ENCODE data around the gene THRA. TPM values are rescaled to one million over a fixed set of nuclear protein-coding genes. Genes with fewer than 3 reads are reported as not detected.

THRA gene
- polyA plus RNA-seq, 2 donors = 10.5 to 11.0 TPM

DNA sequence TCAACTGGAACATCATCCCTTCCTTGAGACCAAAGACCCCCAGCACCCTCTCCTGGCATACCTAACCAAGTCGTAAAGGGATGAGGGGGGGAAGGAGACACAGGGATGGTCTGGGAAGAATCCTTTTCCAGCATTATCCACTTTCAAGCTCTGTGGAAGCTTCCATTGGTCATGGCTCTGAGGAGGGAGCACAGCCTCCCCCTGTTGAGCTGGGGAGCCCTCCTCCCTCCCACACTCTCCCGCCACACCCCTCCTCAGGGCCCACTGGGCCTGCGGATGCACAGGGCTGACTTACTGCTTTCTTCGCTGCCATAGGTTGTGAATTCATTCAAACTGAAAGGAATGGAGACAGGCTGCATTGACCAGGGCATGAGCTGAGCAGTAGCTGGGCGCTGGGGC, 35.2 kb upstream of the THRA start:
- peaks cover 7 to 44% of the 10 kb centered on the region in 2 donors for H3K36me3 ChIP-seq (ENCODE audit: control insufficient read depth in 2 of 2, insufficient read depth in 2 of 2, low read length in 1 of 2)
- peaks cover 4 to 12% of the 10 kb centered on the region in 2 donors for H3K4me1 ChIP-seq (ENCODE audit: control insufficient read depth in 2 of 2, insufficient read depth in 2 of 2, low read length in 1 of 2)
- peak overlapping the region in 1 of 2 donors; percentile 17 for H3K27ac ChIP-seq (ENCODE audit: low read depth in 2 of 2, low read length in 1 of 2)
- 77 to 81% methylated on average over 5 of the region's 5 CpGs for WGBS, 2 donors
- no peak overlapping the region for H3K4me3 ChIP-seq (ENCODE audit: low read depth in 1 of 2, low read length in 2 of 2)
- H3K27me3 ChIP-seq (ENCODE audit: control insufficient read depth in 1 of 2, insufficient read depth in 2 of 2, low read length in 2 of 2) = no peaks in the 10 kb centered on the region
- H3K9me3 ChIP-seq (ENCODE audit: control insufficient read depth in 2 of 2, insufficient read depth in 1 of 2, low read depth in 1 of 2, low read length in 1 of 2) = no peaks in the 10 kb centered on the region

DNA sequence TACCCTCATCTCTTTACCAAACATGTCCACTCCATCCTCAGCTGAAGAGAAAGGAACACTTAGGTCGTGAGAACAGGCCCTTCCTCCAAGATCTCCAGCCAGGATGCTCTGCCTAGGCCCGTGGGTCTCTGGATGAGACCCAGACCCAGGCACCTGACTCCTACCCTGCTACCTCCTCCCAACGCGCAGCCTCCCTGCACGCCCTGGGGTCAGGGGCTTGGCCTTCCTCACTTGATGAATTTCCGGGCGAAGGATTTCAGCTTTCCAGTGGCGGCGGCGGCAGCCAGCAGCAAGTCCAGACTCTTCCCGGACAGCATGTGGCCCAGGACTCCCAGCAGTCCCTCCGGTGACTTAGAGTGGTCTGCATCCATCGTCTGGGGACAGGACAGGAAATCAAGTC, 34.2 kb upstream of the THRA start:
- H3K4me1 ChIP-seq (ENCODE audit: control insufficient read depth in 2 of 2, insufficient read depth in 2 of 2, low read length in 1 of 2) = peaks cover 7 to 8% of the 10 kb centered on the region in 2 donors
- WGBS, 2 donors = 86 to 91% methylated on average over 13 of the region's 13 CpGs

DNA sequence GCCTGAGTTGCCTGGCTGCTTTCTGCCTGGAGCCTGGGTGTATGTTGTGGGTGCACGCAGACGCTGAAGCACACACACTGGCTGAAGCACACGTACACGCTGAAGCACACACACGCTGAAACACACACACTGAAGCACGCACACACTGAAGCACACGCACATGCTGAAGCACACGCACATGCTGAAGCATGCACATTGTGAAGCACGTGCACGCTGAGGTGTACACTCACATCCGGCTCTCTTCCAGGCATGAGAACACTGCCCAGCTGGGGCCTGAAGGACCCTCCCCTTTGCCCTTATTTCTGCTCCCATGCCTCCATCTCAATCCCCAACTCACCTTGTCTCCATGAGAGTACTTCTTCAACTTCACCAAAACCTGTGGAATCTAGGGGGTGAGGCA, 31.1 kb upstream of the THRA start:
- Histone ChIP-seq H3K4me3 (ENCODE audit: low read depth in 1 of 2, low read length in 2 of 2) (no peak overlapping the region), H3K27ac (ENCODE audit: low read depth in 2 of 2, low read length in 1 of 2) (no peak overlapping the region), H3K27me3 (ENCODE audit: control insufficient read depth in 1 of 2, insufficient read depth in 2 of 2, low read length in 2 of 2) (no peaks in the 10 kb centered on the region), H3K36me3 (ENCODE audit: control insufficient read depth in 2 of 2, insufficient read depth in 2 of 2, low read length in 1 of 2) (peaks cover 18 to 52% of the 10 kb centered on the region in 2 donors), H3K4me1 (ENCODE audit: control insufficient read depth in 2 of 2, insufficient read depth in 2 of 2, low read length in 1 of 2) (peaks cover 2 to 5% of the 10 kb centered on the region in 2 donors), H3K9me3 (ENCODE audit: control insufficient read depth in 2 of 2, insufficient read depth in 1 of 2, low read depth in 1 of 2, low read length in 1 of 2) (no peaks in the 10 kb centered on the region)
- WGBS, 2 donors = 68 to 85% methylated on average over 11 of the region's 11 CpGs

More for the DNA sequence above, 34.2 kb upstream of the THRA start:
- Histone ChIP-seq H3K27me3 (ENCODE audit: control insufficient read depth in 1 of 2, insufficient read depth in 2 of 2, low read length in 2 of 2) (no peaks in the 10 kb centered on the region), H3K27ac (ENCODE audit: low read depth in 2 of 2, low read length in 1 of 2) (no peak overlapping the region), H3K9me3 (ENCODE audit: control insufficient read depth in 2 of 2, insufficient read depth in 1 of 2, low read depth in 1 of 2, low read length in 1 of 2) (no peaks in the 10 kb centered on the region), H3K36me3 (ENCODE audit: control insufficient read depth in 2 of 2, insufficient read depth in 2 of 2, low read length in 1 of 2) (peaks cover 13 to 40% of the 10 kb centered on the region in 2 donors), H3K4me3 (ENCODE audit: low read depth in 1 of 2, low read length in 2 of 2) (no peak overlapping the region)

DNA sequence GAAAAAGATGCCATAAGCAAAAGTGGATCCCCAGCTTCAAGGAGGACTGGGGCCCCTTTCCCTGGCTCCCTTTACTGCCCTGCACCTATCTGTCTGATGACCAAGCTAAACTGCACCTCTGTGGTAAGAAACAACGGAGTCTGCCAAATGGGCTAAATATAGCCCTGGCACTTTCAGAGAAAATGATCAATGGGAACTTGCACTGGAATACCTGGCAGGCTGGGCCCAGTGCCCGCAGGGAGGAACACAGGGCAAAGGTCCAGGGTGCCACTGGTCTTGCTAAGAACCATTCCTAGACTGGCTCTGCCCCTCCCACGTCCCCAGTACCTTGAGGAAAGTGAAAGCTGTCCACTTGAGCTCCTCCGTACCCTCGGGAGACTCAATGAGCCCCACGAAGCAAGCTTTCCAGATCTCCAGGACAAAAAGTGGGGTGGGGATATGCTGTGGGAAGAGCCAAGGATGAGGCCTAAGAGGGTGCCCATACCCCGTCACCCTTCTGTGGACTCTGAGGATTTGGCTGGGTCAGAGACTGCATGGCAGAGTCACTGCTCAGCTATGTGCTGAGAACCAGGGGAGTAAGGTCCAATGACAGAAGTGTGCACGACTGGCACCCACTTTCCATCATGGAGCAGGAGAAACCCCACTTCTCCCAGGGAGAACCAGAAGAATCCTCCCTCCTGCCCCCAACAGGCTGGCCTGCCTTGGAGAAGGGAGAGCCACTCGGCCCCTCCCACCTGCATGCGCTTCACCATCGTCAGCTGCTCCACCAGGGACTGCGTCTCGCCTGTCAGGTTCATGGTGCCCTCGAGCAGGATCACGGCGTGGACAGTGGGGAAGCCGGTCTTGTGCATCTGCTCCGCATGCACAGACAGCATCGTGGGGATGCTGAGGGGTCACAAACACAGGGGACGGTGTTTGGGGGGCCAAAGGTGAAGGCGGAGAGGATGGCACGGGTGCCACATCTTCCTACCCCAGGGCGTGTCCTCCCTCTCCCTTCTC, 30.1 kb upstream of the THRA start:
- Histone ChIP-seq H3K4me3 (ENCODE audit: low read depth in 1 of 2, low read length in 2 of 2) (no peak overlapping the region), H3K27me3 (ENCODE audit: control insufficient read depth in 1 of 2, insufficient read depth in 2 of 2, low read length in 2 of 2) (no peaks in the 10 kb centered on the region), H3K4me1 (ENCODE audit: control insufficient read depth in 2 of 2, insufficient read depth in 2 of 2, low read length in 1 of 2) (peaks cover 2 to 3% of the 10 kb centered on the region in 2 donors), H3K27ac (ENCODE audit: low read depth in 2 of 2, low read length in 1 of 2) (peak overlapping the region in 1 of 2 donors; percentile 44), H3K9me3 (ENCODE audit: control insufficient read depth in 2 of 2, insufficient read depth in 1 of 2, low read depth in 1 of 2, low read length in 1 of 2) (no peaks in the 10 kb centered on the region), H3K36me3 (ENCODE audit: control insufficient read depth in 2 of 2, insufficient read depth in 2 of 2, low read length in 1 of 2) (peaks cover 18 to 48% of the 10 kb centered on the region in 2 donors)
- 72 to 84% methylated on average over 23 of the region's 23 CpGs for WGBS, 2 donors

DNA sequence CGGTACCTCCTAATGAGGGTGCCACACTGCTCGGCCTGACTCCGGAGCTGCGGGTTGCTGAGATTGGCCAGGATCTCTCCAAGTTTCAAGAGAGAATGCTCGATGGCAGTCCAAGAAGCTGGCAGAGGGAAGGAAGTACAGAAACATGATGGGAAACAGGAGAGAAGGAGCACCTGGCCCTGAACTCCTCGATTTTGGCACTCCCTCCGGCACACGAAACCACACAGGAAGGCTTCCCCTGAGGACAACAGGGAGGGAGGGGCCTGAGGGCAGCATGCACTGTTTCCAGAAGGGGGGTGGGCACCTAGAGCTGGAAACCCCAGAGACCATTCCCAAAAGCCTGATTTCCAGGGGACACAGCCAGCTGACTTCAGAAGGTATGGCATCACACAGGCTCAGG, 29.4 kb upstream of the THRA start:
- H3K4me3 ChIP-seq (ENCODE audit: low read depth in 1 of 2, low read length in 2 of 2) = no peak overlapping the region
- no peaks in the 10 kb centered on the region for H3K9me3 ChIP-seq (ENCODE audit: control insufficient read depth in 2 of 2, insufficient read depth in 1 of 2, low read depth in 1 of 2, low read length in 1 of 2)
- H3K4me1 ChIP-seq (ENCODE audit: control insufficient read depth in 2 of 2, insufficient read depth in 2 of 2, low read length in 1 of 2) = peaks cover 2 to 3% of the 10 kb centered on the region in 2 donors
- no peaks in the 10 kb centered on the region for H3K27me3 ChIP-seq (ENCODE audit: control insufficient read depth in 1 of 2, insufficient read depth in 2 of 2, low read length in 2 of 2)
- WGBS, 2 donors = 60 to 80% methylated on average over 8 of the region's 8 CpGs
- peaks cover 18 to 46% of the 10 kb centered on the region in 2 donors for H3K36me3 ChIP-seq (ENCODE audit: control insufficient read depth in 2 of 2, insufficient read depth in 2 of 2, low read length in 1 of 2)
- H3K27ac ChIP-seq (ENCODE audit: low read depth in 2 of 2, low read length in 1 of 2) = no peak overlapping the region

DNA sequence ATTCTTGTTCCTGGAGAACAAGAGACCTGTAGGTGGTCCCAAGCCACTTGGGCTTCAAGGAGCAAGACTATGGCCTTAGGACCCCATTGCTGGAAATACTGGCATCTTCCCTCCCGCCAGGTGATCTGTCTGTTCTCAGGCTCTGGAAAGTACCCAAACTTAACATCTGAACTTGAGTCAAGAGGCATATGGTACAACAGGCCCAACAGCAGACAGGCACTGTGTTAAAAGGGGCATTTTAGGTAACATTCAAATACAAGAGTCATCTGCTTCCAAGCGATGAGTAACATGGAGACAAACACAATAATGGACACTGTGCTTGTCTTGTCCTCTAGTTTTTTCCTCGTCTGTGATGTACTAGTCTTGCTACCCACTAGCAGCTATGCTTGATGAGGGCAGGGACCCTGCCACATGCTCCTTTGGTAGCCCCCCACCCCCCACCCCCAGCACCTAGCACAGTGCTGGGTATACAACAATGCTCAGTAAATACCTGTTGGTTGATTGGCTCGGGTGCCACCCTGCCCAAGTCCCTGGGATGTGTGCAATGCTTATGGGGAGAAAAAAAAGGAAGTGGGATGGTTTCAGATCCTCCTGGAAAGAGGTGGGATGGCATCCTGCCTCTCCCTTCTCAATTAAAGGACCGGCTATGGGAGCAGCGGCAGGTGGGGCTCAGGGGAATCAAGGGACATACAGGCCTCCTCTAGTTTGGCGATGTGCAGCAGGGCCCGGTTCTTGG, 28.2 kb upstream of the THRA start:
- Histone ChIP-seq H3K4me3 (ENCODE audit: low read depth in 1 of 2, low read length in 2 of 2) (no peak overlapping the region), H3K4me1 (ENCODE audit: control insufficient read depth in 2 of 2, insufficient read depth in 2 of 2, low read length in 1 of 2) (peaks cover 2 to 3% of the 10 kb centered on the region in 2 donors), H3K27me3 (ENCODE audit: control insufficient read depth in 1 of 2, insufficient read depth in 2 of 2, low read length in 2 of 2) (no peaks in the 10 kb centered on the region), H3K27ac (ENCODE audit: low read depth in 2 of 2, low read length in 1 of 2) (no peak overlapping the region), H3K9me3 (ENCODE audit: control insufficient read depth in 2 of 2, insufficient read depth in 1 of 2, low read depth in 1 of 2, low read length in 1 of 2) (no peaks in the 10 kb centered on the region), H3K36me3 (ENCODE audit: control insufficient read depth in 2 of 2, insufficient read depth in 2 of 2, low read length in 1 of 2) (peaks cover 18 to 37% of the 10 kb centered on the region in 2 donors)
- WGBS, 2 donors = 74 to 81% methylated on average over 8 of the region's 8 CpGs

DNA sequence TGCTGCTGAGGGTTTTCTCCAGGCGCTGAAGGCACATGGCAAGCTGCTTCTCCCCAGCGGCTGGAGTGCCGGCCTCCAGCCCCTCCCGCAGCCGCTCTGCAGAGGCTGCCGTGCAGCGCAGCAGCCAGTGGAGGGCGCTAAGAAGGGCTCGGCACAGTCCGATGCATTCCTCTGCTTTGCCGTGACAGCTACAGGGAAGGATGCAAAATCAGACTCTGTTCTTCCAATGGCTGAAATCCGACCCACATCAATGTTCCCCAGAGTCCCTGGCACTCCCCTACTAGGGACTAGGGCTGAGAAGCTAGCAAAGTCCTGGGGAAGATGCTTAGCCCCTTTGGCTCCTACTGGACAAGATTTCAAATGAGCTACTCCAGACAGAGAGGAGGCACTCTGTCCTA, 27.6 kb upstream of the THRA start:
- H3K4me1 ChIP-seq (ENCODE audit: control insufficient read depth in 2 of 2, insufficient read depth in 2 of 2, low read length in 1 of 2) = peaks cover 2 to 3% of the 10 kb centered on the region in 2 donors

DNA sequence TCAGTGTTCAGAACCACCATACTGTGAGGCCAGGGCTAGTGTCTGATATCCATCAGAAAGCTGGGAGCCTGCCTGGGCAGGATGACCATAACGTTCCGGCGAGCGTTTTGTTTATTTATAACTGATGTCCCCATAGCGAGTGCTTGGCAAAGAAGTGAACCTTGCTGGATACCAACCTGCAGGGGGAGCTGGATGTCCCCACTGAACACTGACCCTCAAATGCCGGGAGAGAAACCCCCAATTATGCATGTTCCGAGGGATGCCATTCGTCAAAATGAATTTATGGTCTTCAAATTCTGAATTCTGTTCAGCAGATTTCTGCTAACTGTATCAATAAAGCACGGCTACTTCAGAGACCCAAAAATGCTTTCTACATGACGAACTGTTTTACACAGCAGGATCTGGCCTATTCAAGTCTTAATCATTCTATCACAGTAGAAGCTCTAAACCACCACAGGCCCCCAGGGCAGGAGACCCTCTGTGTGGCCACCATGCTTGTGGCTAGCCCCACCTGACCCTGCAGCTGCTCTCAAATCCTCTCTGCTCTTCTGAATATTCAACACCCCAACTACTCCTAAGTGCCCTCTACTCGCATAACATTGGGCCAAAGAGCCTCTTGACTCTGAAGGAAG, 23.8 kb upstream of the THRA start:
- Histone ChIP-seq H3K9me3 (ENCODE audit: control insufficient read depth in 2 of 2, insufficient read depth in 1 of 2, low read depth in 1 of 2, low read length in 1 of 2) (no peaks in the 10 kb centered on the region), H3K36me3 (ENCODE audit: control insufficient read depth in 2 of 2, insufficient read depth in 2 of 2, low read length in 1 of 2) (peaks cover 2 to 15% of the 10 kb centered on the region in 2 donors), H3K4me1 (ENCODE audit: control insufficient read depth in 2 of 2, insufficient read depth in 2 of 2, low read length in 1 of 2) (peaks cover 0 to 2% of the 10 kb centered on the region in 2 donors), H3K27ac (ENCODE audit: low read depth in 2 of 2, low read length in 1 of 2) (peak overlapping the region; percentile 67), H3K4me3 (ENCODE audit: low read depth in 1 of 2, low read length in 2 of 2) (no peak overlapping the region), H3K27me3 (ENCODE audit: control insufficient read depth in 1 of 2, insufficient read depth in 2 of 2, low read length in 2 of 2) (no peaks in the 10 kb centered on the region)
- WGBS, 2 donors = 32 to 34% methylated on average over 11 of the region's 11 CpGs

More for the DNA sequence above, 27.6 kb upstream of the THRA start:
- peaks cover 18 to 34% of the 10 kb centered on the region in 2 donors for H3K36me3 ChIP-seq (ENCODE audit: control insufficient read depth in 2 of 2, insufficient read depth in 2 of 2, low read length in 1 of 2)
- 50 to 55% methylated on average over 12 of the region's 12 CpGs for WGBS, 2 donors
- no peak overlapping the region for H3K4me3 ChIP-seq (ENCODE audit: low read depth in 1 of 2, low read length in 2 of 2)
- no peaks in the 10 kb centered on the region for H3K27me3 ChIP-seq (ENCODE audit: control insufficient read depth in 1 of 2, insufficient read depth in 2 of 2, low read length in 2 of 2)
- H3K27ac ChIP-seq (ENCODE audit: low read depth in 2 of 2, low read length in 1 of 2) = no peak overlapping the region
- no peaks in the 10 kb centered on the region for H3K9me3 ChIP-seq (ENCODE audit: control insufficient read depth in 2 of 2, insufficient read depth in 1 of 2, low read depth in 1 of 2, low read length in 1 of 2)

DNA sequence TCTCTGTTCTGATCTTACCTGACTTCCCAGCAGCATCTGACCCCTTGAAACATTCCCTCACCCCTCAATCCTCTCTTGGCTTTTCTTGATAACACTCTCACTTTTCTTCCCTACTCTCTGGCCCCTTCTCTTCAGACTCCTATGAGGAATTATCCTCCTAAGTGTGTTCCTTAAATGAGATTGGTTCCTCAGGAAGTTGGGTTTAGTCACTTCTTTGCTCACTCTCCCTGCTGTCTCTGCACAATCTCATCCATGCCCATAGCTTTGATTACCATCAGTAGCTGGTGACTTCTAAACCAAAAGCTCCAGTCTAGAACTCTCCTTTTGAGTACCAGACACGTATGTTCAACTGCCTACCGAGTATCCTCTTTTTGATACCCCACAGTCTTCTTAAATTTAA, 21.6 kb upstream of the THRA start:
- 88 to 93% methylated on average over 2 of the region's 2 CpGs for WGBS, 2 donors
- H3K4me1 ChIP-seq (ENCODE audit: control insufficient read depth in 2 of 2, insufficient read depth in 2 of 2, low read length in 1 of 2) = peaks cover 0 to 2% of the 10 kb centered on the region in 2 donors
- H3K27me3 ChIP-seq (ENCODE audit: control insufficient read depth in 1 of 2, insufficient read depth in 2 of 2, low read length in 2 of 2) = no peaks in the 10 kb centered on the region
- no peaks in the 10 kb centered on the region for H3K36me3 ChIP-seq (ENCODE audit: control insufficient read depth in 2 of 2, insufficient read depth in 2 of 2, low read length in 1 of 2)
- no peaks in the 10 kb centered on the region for H3K9me3 ChIP-seq (ENCODE audit: control insufficient read depth in 2 of 2, insufficient read depth in 1 of 2, low read depth in 1 of 2, low read length in 1 of 2)
- H3K27ac ChIP-seq (ENCODE audit: low read depth in 2 of 2, low read length in 1 of 2) = no peak overlapping the region
- H3K4me3 ChIP-seq (ENCODE audit: low read depth in 1 of 2, low read length in 2 of 2) = no peak overlapping the region
